Measurements from ENCODE around the gene OR52H1. TPM values are rescaled to one million over a fixed set of nuclear protein-coding genes. Genes with fewer than 3 reads are reported as not detected.

Gene OR52H1
- total RNA-seq, 1 experiment from 2014 or later: not detected

DNA sequence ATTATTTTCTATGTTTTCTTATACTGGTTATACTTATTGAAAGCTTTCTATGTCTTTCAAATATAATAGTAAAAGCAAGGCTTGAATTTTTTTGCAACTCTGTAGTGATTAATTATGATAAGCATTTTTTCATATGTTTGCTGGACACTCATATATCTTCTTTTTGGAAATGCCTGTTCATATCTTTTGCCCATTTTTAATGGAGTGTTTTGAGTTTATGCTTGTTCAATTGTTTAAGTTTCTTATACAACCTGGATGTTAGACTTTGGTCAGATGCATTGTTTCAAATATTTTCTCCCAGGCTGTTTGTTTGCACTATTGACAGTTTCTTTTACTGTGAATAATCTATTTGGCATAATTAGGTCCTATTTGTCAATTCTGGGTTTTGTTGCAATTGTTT, 11.9 kb downstream of the OR52H1 start:
- no peak overlapping the region for H3K4me2 ChIP-seq (ENCODE audit: low read length)
- BruUV-seq (replicated peaks): no TSS peak

DNA sequence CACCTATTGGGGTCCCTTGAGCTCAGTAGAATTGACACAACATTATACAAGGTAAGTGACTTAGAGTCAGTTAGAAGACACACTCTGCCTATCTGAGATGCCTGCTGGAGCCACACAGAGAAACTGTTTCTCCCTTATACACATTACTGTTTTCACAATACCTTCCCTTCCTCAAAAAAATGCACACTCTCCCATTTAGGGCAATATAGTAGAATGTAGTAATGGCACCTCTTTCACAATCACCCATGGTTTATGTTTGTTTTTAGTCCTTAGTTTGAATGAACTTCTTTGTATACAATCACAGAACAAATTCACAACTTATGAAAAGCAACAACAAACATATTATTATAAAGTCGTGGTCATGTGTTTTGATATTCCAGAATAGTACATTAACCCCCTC, 14.3 kb downstream of the OR52H1 start:
- no peaks in the 10 kb centered on the region for H3K9me3 ChIP-seq (ENCODE audit: low read length)
- DNase-seq (no peak), ATAC-seq (no peak)
- BruUV-seq (replicated peaks): no TSS peak
- no peak overlapping the region for H3K4me2 ChIP-seq (ENCODE audit: low read length)
- no peaks in the 10 kb centered on the region for H3K4me1 ChIP-seq (ENCODE audit: insufficient read depth, low read length)
- H3K36me3 ChIP-seq (ENCODE audit: low read depth, low read length): no peaks in the 10 kb centered on the region
- CTCF ChIA-PET: no interaction called here
- POLR2A ChIA-PET (ENCODE audit: unreplicated experiment): no interaction called here
- H3K27ac ChIP-seq (ENCODE audit: low read length): no peak overlapping the region
- no peak overlapping the region for H2AFZ ChIP-seq (ENCODE audit: low read length)
- peaks cover 20% of the 10 kb centered on the region for H3K27me3 ChIP-seq (ENCODE audit: low read length)
- H4K20me1 ChIP-seq (ENCODE audit: low read length): no peaks in the 10 kb centered on the region
- no peak overlapping the region for H3K9ac ChIP-seq (ENCODE audit: low read length)
- H3K4me3 ChIP-seq (ENCODE audit: low read length): no peak overlapping the region
- H3F3A ChIP-seq (ENCODE audit: low read length, unreplicated experiment): no peaks in the 10 kb centered on the region
- no peaks in the 10 kb centered on the region for H3K79me2 ChIP-seq (ENCODE audit: low read length)
- intact Hi-C loops (cut with micrococcal nuclease): no loop called here
- H3K9me2 ChIP-seq (replicated peaks; ENCODE audit: low read length): no peaks in the 10 kb centered on the region
- TF ChIP-seq CTCF (conservative IDR thresholded peaks at IDR 0.05; ENCODE audit: low read depth, low read length) (no peak), EZH2phosphoT487 (IDR thresholded peaks at IDR 0.05; ENCODE audit: borderline replicate concordance, low read length) (no peak), EZH2 (IDR thresholded peaks at IDR 0.05; ENCODE audit: low read length, unreplicated experiment) (no peak)

More for the DNA sequence above, 11.9 kb downstream of the OR52H1 start:
- no peaks in the 10 kb centered on the region for H3K4me1 ChIP-seq (ENCODE audit: insufficient read depth, low read length)
- ATAC-seq (no peak), DNase-seq (no peak)
- H3K27me3 ChIP-seq (ENCODE audit: low read length): peaks cover 12% of the 10 kb centered on the region
- H3K4me3 ChIP-seq (ENCODE audit: low read length): no peak overlapping the region
- H2AFZ ChIP-seq (ENCODE audit: low read length): no peak overlapping the region
- no peak for TF ChIP-seq EZH2phosphoT487 (IDR thresholded peaks at IDR 0.05; ENCODE audit: borderline replicate concordance, low read length)
- no peak for TF ChIP-seq EZH2 (IDR thresholded peaks at IDR 0.05; ENCODE audit: low read length, unreplicated experiment)
- no peak for TF ChIP-seq CTCF (conservative IDR thresholded peaks at IDR 0.05; ENCODE audit: low read depth, low read length)
- no peak overlapping the region for H3K9ac ChIP-seq (ENCODE audit: low read length)
- no peaks in the 10 kb centered on the region for H3K36me3 ChIP-seq (ENCODE audit: low read depth, low read length)
- no peaks in the 10 kb centered on the region for H3K9me3 ChIP-seq (ENCODE audit: low read length)
- intact Hi-C loops (cut with micrococcal nuclease): no loop called here
- H3K27ac ChIP-seq (ENCODE audit: low read length): no peak overlapping the region
- H3K79me2 ChIP-seq (ENCODE audit: low read length): no peaks in the 10 kb centered on the region
- no peaks in the 10 kb centered on the region for H4K20me1 ChIP-seq (ENCODE audit: low read length)
- CTCF ChIA-PET: no interaction called here
- no peaks in the 10 kb centered on the region for H3F3A ChIP-seq (ENCODE audit: low read length, unreplicated experiment)
- H3K9me2 ChIP-seq (replicated peaks; ENCODE audit: low read length): no peaks in the 10 kb centered on the region
- POLR2A ChIA-PET (ENCODE audit: unreplicated experiment): no interaction called here

GRCh38 chr11:5531053-5531831, 17.1 kb downstream of the OR52H1 start:
- no TSS peak for BruUV-seq (replicated peaks)
- Histone ChIP-seq H3K4me1 (ENCODE audit: insufficient read depth, low read length) (no peaks in the 10 kb centered on the region), H3K27ac (ENCODE audit: low read length) (no peak overlapping the region), H3K9ac (ENCODE audit: low read length) (no peak overlapping the region), H3K27me3 (ENCODE audit: low read length) (peaks cover 27% of the 10 kb centered on the region), H3K4me3 (ENCODE audit: low read length) (no peak overlapping the region), H3K4me2 (ENCODE audit: low read length) (no peak overlapping the region), H4K20me1 (ENCODE audit: low read length) (no peaks in the 10 kb centered on the region), H3K9me2 (replicated peaks; ENCODE audit: low read length) (no peaks in the 10 kb centered on the region), H3K79me2 (ENCODE audit: low read length) (no peaks in the 10 kb centered on the region), H3F3A (ENCODE audit: low read length, unreplicated experiment) (no peaks in the 10 kb centered on the region), H2AFZ (ENCODE audit: low read length) (no peak overlapping the region), H3K36me3 (ENCODE audit: low read depth, low read length) (no peaks in the 10 kb centered on the region), H3K9me3 (ENCODE audit: low read length) (no peaks in the 10 kb centered on the region)
- ChIA-PET POLR2A (ENCODE audit: unreplicated experiment) (no interaction called here), CTCF (no interaction called here)
- DNase-seq (no peak), ATAC-seq (no peak)
- TF ChIP-seq EZH2phosphoT487 (IDR thresholded peaks at IDR 0.05; ENCODE audit: borderline replicate concordance, low read length): no peak
- no peak for TF ChIP-seq CTCF (conservative IDR thresholded peaks at IDR 0.05; ENCODE audit: low read depth, low read length)
- TF ChIP-seq EZH2 (IDR thresholded peaks at IDR 0.05; ENCODE audit: low read length, unreplicated experiment): no peak
- intact Hi-C loops (cut with micrococcal nuclease): no loop called here

All from PC-3 (cell line).